Stimulated activated memory B cell treated with anti-CD40 and anti-IgM and Interleukin-4, amounts not matched to agents 10 μg/mL and 1 μg/mL and 100 μg/mL, for 72 hours (primary cell): Measurements from ENCODE around the gene TEX38.
A peak's percentile ranks its signal among the peaks of the same experiment; 100 is the strongest.

Source experiments
- ATAC-seq: fragments of 150-1000 bp; cut with Tn5 transposase; 2 replicates; pipeline ENCODE4 v1.10.0; 2021
- H3K27ac Mint-ChIP-seq: one replicate; pipeline ENCODE4 v1.8.0; 2022; ENCODE audit warnings: mild to moderate bottlenecking, mixed read lengths
- H3K27me3 Mint-ChIP-seq: one replicate; pipeline ENCODE4 v1.8.0; 2022; ENCODE audit warnings: mixed read lengths
- H3K36me3 Mint-ChIP-seq: one replicate; pipeline ENCODE4 v1.8.0; 2022; ENCODE audit warnings: mixed read lengths
- H3K4me1 Mint-ChIP-seq: one replicate; pipeline ENCODE4 v1.8.0; 2022; ENCODE audit warnings: mixed read lengths
- H3K4me3 Mint-ChIP-seq: one replicate; pipeline ENCODE4 v1.8.0; 2022; ENCODE audit warnings: mild to moderate bottlenecking, moderate library complexity, mixed read lengths
- H3K9me3 Mint-ChIP-seq: one replicate; pipeline ENCODE4 v1.8.0; 2022; ENCODE audit warnings: mixed read lengths

The TEX38 gene

DNA sequence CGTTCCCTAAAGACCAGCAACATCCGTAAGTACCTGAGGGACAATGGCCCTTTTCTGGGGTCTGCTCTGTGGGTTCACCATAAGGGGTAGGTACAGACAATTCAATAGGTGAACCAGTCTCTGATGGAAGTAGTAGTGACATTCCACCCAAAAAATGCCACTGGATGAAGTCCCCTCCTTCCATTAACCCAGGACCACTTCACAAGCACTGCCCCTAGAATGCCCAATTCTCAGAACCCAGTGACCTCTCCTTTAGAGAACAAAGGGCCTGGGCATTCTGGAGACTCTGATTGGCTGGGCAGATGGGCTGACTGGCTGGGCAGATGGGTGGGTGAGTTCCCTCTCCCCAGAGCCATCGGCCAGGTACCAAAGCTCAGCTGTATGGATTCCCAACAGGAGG, at the start of gene TEX38:
TSS of gene TEX38 (plus strand) at position 301 of the 400 bp plus-strand sequence. CDS start at position 382, 81 bp downstream.
- no peak for ATAC-seq
- no peaks in the 10 kb centered on the region for H3K27me3 Mint-ChIP-seq
- H3K9me3 Mint-ChIP-seq = no peaks in the 10 kb centered on the region
- H3K4me1 Mint-ChIP-seq = peaks cover 16% of the 10 kb centered on the region
- H3K36me3 Mint-ChIP-seq = peaks cover 14% of the 10 kb centered on the region
- H3K27ac Mint-ChIP-seq = no peak within 1 kb of the TSS
- H3K4me3 Mint-ChIP-seq = no peak within 1 kb of the TSS

GRCh38 chr1:46621930-46622329, 49.7 kb upstream of the TEX38 start:
- Mint-ChIP-seq H3K36me3 (no peaks in the 10 kb centered on the region), H3K4me3 (no peak overlapping the region), H3K4me1 (peaks cover 46% of the 10 kb centered on the region), H3K9me3 (no peaks in the 10 kb centered on the region), H3K27me3 (no peaks in the 10 kb centered on the region), H3K27ac (no peak overlapping the region)
- no peak for ATAC-seq

- Mint-ChIP-seq H3K4me3 (no peak overlapping the region), H3K9me3 (no peaks in the 10 kb centered on the region), H3K27ac (no peak overlapping the region), H3K36me3 (no peaks in the 10 kb centered on the region), H3K27me3 (no peaks in the 10 kb centered on the region), H3K4me1 (peaks cover 41% of the 10 kb centered on the region)
- ATAC-seq = no peak
These were observed 49.3 kb upstream of the TEX38 start for GRCh38 chr1:46622344-46622743.

DNA sequence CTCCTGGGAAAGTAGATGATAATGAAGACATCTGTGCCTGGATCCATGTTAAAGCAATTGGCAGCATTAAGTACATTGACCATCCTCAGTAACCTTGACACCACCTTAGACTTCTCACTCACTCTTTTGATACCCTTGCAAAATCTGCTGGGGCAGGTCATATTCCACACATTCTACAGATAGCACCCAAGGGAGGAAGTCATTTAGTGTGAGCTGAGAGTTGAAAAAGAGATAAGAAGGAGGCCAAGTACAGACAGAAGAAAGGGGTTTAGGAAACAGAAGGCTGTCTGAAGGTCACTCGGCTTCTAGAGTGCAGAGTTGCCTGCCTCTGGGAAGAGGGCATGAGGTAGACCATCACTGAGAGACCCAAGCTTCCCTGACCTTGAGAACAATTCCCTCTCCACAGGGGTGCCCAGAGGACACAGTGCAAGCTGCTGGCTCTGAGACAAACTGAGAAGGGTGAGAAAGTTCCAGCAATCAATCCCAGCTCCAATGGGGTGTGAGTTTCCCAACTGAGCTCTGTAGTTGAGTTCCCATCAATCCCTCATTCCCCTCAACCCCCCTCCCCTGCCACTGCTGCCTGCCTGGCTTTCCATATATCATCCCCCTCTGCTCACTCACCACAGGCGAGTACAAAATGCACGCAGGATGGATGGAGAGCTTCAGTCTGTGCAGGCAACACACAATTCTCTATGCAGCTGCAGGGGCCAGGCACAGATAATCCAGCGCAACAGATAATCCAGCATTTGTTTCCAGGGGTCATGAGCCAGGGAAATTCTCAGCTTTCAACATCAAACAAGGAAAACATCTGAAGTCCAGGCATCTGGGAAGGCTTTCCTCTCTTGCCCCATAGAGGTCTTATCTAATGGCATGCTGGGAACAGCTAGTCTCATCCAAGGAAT, 47.7 kb upstream of the TEX38 start:
- Mint-ChIP-seq H3K36me3 (no peaks in the 10 kb centered on the region), H3K4me3 (no peak overlapping the region), H3K27me3 (no peaks in the 10 kb centered on the region), H3K9me3 (no peaks in the 10 kb centered on the region), H3K27ac (peak overlapping the region; percentile 39), H3K4me1 (peaks cover 25% of the 10 kb centered on the region)
- ATAC-seq = no peak

DNA sequence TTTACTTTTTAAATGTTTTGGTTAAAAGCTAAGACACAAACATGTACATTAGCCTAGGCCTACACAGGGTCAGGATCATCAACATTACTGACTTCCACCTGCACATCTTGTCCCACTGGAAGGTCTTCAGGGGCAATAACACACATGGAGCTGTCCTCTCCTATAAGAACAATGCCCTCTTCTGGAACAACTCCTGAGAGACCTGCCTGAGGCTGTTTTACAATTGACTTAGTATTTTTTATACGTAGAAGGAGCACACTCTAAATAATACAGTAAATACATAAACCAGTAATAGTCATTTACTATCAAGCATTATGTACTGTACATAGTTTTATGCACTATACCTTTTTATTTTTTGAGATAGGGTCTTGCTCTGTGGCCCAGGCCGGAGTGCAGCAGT, 40.9 kb upstream of the TEX38 start:
- Mint-ChIP-seq H3K27me3 (no peaks in the 10 kb centered on the region), H3K4me1 (no peaks in the 10 kb centered on the region), H3K27ac (no peak overlapping the region), H3K9me3 (no peaks in the 10 kb centered on the region), H3K4me3 (no peak overlapping the region), H3K36me3 (peaks cover 36% of the 10 kb centered on the region)
- no peak for ATAC-seq

DNA sequence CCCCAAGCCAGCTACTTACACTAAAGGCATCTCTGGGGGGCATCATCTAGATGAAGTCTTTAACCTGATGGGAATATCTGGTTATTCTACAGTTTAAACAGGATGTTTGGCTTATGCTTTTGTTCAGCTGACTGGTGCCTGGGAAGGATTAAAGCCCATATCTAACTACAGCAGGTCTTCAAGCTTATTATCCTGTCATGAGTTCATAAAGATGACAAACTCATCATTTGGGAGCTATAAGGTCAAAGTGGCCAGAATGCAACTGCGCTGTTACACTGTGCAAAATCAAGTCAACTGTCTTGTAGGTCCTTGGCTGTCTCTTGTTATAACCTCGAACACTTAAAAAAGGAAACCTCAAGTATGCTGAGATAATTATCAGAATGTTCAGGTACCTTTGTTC, 36.4 kb upstream of the TEX38 start:
- no peaks in the 10 kb centered on the region for H3K4me1 Mint-ChIP-seq
- H3K4me3 Mint-ChIP-seq = no peak overlapping the region
- no peaks in the 10 kb centered on the region for H3K9me3 Mint-ChIP-seq
- no peaks in the 10 kb centered on the region for H3K27me3 Mint-ChIP-seq
- ATAC-seq = no peak
- H3K27ac Mint-ChIP-seq = no peak overlapping the region
- H3K36me3 Mint-ChIP-seq = peaks cover 55% of the 10 kb centered on the region

- Mint-ChIP-seq H3K27me3 (no peaks in the 10 kb centered on the region), H3K4me3 (no peak overlapping the region), H3K9me3 (no peaks in the 10 kb centered on the region), H3K36me3 (peaks cover 69% of the 10 kb centered on the region), H3K4me1 (no peaks in the 10 kb centered on the region), H3K27ac (no peak overlapping the region)
- no peak for ATAC-seq
These were observed 34.1 kb upstream of the TEX38 start for GRCh38 chr1:46637444-46638083.

DNA sequence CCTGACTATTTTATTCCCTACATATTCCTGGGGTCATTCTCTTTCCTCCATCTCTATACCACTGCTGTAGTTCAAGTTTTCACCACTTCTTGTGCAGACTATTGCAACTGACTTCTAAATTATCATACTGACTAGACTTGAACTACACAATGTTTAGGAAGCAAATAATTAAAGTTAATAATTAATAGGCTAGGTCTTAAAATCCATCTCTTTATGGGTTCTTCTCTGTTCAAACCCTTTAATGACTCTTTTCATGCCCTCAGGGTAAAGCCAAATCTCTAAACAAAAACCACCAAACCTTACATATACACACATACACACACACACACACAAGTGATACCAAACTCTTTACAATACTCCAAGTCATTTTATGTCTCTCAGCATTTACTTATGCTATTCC, 32.7 kb upstream of the TEX38 start:
- Mint-ChIP-seq H3K4me3 (no peak overlapping the region), H3K27me3 (no peaks in the 10 kb centered on the region), H3K36me3 (peaks cover 58% of the 10 kb centered on the region), H3K27ac (no peak overlapping the region), H3K4me1 (no peaks in the 10 kb centered on the region), H3K9me3 (no peaks in the 10 kb centered on the region)
- ATAC-seq = no peak

DNA sequence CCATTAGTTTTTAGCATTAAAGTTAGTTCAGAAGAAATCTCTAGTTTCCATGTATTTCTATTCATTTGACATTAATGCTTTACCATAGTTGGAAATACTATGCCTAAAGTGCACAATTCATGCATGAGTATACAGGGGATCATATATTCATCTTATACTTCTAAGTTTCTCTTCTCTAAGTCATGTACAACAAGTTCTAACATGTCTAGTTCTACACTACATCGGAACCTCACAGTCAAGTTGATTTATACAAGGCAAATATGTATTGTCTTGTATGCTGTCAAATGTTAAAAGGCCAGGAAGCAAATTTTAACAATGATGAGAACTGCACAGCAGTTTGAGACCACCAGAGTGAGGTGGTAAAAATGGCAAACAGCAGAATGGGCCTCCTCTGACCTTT, 32.1 kb upstream of the TEX38 start:
- Mint-ChIP-seq H3K27me3 (no peaks in the 10 kb centered on the region), H3K9me3 (no peaks in the 10 kb centered on the region), H3K4me3 (no peak overlapping the region), H3K27ac (no peak overlapping the region), H3K4me1 (no peaks in the 10 kb centered on the region), H3K36me3 (peaks cover 51% of the 10 kb centered on the region)
- no peak for ATAC-seq

DNA sequence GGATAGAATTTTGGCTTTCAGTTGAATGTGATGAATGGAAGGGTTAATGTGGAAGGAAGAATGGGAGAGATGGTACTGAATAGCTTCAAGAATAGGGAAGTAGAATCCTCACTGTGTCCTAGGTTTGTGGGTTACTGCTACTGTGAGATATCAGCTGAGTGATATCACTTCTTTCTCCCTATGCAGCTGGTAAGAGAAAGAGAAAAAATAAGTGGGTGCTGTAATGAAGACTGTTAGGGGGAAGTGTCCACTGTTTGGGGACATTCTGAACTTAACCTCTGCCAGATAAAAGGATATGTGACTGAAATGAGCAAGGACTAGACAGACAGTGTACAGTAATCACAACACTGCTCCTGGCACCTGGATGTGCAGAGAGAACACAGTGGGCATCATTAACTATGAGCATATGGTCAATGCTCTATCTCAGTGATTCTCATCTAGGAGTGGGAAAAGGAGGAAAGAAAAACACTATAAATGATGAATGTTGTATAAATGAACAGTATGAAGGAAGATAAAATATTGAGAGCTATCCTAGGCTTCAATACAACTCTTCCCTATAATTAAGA, 29.5 kb upstream of the TEX38 start:
- Mint-ChIP-seq H3K27ac (peak overlapping the region; percentile 4), H3K27me3 (no peaks in the 10 kb centered on the region), H3K9me3 (no peaks in the 10 kb centered on the region), H3K36me3 (peaks cover 35% of the 10 kb centered on the region), H3K4me1 (no peaks in the 10 kb centered on the region), H3K4me3 (no peak overlapping the region)
- no peak for ATAC-seq

DNA sequence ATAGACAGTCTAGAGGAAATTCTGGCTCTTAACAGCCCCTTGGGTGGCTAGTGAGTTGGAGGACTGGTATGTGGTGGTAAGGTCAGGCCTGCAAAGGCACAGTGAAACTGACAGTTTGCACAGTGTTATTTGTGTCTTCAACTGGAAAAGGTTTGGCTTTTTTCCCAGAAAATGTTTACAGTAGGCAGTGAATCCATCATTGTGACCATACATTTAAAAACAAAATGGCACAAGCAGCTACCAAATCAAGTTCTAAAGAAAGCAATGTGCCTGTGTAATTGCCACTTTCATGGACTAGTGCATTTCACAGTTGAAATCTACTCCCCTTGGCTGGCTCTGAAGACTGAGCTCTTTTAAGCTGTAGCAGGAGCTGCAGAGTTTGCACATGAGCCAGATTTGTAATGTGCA, 28.3 kb upstream of the TEX38 start:
- Mint-ChIP-seq H3K4me3 (no peak overlapping the region), H3K4me1 (no peaks in the 10 kb centered on the region), H3K27me3 (no peaks in the 10 kb centered on the region), H3K27ac (no peak overlapping the region), H3K9me3 (no peaks in the 10 kb centered on the region), H3K36me3 (peaks cover 39% of the 10 kb centered on the region)
- no peak for ATAC-seq

DNA sequence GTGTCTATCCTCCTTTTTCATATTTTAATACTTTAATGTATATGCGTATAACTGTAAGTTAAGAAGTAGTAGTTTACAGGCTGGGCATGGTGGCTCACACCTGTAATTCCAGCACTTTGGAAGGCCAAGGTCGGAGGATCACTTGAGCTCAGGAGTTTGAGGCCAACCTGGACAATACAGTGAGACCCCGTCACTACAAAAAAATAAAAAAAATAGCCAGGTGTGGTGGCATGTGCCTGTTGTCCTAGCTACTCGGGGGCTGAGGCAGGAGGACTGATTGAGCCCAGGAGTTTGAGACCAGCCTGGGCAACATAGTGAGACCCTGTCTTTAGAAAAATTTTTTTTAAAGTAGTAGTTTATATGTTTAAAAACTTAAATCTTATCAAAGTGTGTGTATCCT, 25.8 kb upstream of the TEX38 start:
- ATAC-seq = no peak
- peaks cover 49% of the 10 kb centered on the region for H3K36me3 Mint-ChIP-seq
- no peaks in the 10 kb centered on the region for H3K27me3 Mint-ChIP-seq
- H3K27ac Mint-ChIP-seq = no peak overlapping the region
- no peaks in the 10 kb centered on the region for H3K4me1 Mint-ChIP-seq
- H3K9me3 Mint-ChIP-seq = peaks cover 4% of the 10 kb centered on the region
- H3K4me3 Mint-ChIP-seq = no peak overlapping the region

DNA sequence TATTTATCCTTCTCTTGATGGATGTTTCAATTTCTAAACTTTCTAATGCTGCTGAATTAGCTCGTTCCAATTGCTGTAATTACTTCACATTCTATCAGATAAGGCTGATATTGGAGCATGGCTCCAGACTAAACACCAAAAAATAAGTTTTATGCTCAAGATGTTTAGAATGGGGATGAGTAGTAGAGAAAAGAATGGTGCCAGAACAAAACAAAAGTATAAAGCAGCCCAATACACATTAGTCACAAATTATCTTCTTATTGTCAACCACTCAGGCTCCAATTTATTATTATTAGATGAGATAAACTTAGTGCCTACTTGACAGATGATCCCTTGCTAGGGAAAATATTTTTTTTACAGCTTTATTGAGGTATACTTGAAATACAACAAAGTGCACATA, 25.3 kb upstream of the TEX38 start:
- H3K9me3 Mint-ChIP-seq = peaks cover 4% of the 10 kb centered on the region
- no peaks in the 10 kb centered on the region for H3K4me1 Mint-ChIP-seq
- H3K27me3 Mint-ChIP-seq = no peaks in the 10 kb centered on the region
- H3K4me3 Mint-ChIP-seq = no peak overlapping the region
- H3K36me3 Mint-ChIP-seq = peaks cover 46% of the 10 kb centered on the region
- no peak overlapping the region for H3K27ac Mint-ChIP-seq
- ATAC-seq = no peak

DNA sequence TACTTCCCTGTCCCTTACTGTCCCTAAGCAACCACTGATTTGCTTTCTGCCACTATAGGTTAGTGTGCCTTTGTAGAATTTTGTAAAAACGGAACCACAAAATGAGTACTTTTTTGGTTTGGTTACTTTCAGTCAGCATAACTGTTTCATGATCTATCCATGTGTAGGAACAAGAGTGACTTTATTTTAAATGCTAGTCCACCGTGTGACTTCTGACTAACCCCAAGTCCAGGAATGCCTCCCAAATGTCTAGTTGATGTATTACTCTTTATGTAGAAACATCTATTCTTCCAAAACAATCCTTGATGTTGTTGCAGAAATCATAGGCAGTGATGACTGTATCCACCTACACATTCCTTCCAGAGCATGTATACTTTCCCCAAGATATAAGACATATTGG, 24.8 kb upstream of the TEX38 start:
- peaks cover 45% of the 10 kb centered on the region for H3K36me3 Mint-ChIP-seq
- no peak for ATAC-seq
- no peaks in the 10 kb centered on the region for H3K4me1 Mint-ChIP-seq
- H3K9me3 Mint-ChIP-seq = peaks cover 4% of the 10 kb centered on the region
- H3K27ac Mint-ChIP-seq = no peak overlapping the region
- no peaks in the 10 kb centered on the region for H3K27me3 Mint-ChIP-seq
- no peak overlapping the region for H3K4me3 Mint-ChIP-seq

DNA sequence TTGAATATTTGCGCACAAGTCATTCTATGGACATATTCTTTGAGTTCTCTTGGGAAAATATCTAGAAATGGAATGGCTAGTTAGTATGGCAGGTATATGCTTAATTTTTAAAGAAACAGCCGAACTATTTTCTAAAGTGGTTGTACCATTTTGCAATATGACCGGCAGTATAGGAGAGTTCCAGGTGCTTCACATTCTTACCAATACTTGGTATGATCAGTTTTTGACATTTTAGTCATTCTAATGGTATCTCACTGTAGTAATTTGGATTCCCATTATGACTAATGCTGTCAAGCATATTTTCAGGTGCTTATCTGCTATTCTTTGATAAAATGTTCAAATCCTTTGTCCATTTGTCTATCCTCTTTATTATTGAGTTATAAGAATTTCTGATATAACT, 24.0 kb upstream of the TEX38 start:
- Mint-ChIP-seq H3K4me1 (no peaks in the 10 kb centered on the region), H3K9me3 (peaks cover 4% of the 10 kb centered on the region), H3K36me3 (peaks cover 46% of the 10 kb centered on the region), H3K27me3 (no peaks in the 10 kb centered on the region), H3K27ac (no peak overlapping the region), H3K4me3 (no peak overlapping the region)
- no peak for ATAC-seq

GRCh38 chr1:46649764-46650163, 21.9 kb upstream of the TEX38 start:
- no peak overlapping the region for H3K27ac Mint-ChIP-seq
- peaks cover 59% of the 10 kb centered on the region for H3K36me3 Mint-ChIP-seq
- H3K27me3 Mint-ChIP-seq = no peaks in the 10 kb centered on the region
- H3K4me3 Mint-ChIP-seq = no peak overlapping the region
- no peaks in the 10 kb centered on the region for H3K4me1 Mint-ChIP-seq
- no peak for ATAC-seq
- peaks cover 5% of the 10 kb centered on the region for H3K9me3 Mint-ChIP-seq
